ENCODE data around the gene THBS2.

The THBS2 gene

GRCh38 chr6:169250660-169251059, 3.0 kb downstream of the THBS2 start:
- peak; percentile 89 for DNase-seq (ENCODE audit: low read depth)
- H3K4me3 ChIP-seq (ENCODE audit: low read length), result no peak overlapping the region
- TF ChIP-seq, protein P1, sequence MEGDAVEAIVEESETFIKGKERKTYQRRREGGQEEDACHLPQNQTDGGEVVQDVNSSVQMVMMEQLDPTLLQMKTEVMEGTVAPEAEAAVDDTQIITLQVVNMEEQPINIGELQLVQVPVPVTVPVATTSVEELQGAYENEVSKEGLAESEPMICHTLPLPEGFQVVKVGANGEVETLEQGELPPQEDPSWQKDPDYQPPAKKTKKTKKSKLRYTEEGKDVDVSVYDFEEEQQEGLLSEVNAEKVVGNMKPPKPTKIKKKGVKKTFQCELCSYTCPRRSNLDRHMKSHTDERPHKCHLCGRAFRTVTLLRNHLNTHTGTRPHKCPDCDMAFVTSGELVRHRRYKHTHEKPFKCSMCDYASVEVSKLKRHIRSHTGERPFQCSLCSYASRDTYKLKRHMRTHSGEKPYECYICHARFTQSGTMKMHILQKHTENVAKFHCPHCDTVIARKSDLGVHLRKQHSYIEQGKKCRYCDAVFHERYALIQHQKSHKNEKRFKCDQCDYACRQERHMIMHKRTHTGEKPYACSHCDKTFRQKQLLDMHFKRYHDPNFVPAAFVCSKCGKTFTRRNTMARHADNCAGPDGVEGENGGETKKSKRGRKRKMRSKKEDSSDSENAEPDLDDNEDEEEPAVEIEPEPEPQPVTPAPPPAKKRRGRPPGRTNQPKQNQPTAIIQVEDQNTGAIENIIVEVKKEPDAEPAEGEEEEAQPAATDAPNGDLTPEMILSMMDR (IDR thresholded peaks at IDR 0.05; ENCODE audit: insufficient read depth, low read depth, low read length, missing control alignments), result no peak

DNA sequence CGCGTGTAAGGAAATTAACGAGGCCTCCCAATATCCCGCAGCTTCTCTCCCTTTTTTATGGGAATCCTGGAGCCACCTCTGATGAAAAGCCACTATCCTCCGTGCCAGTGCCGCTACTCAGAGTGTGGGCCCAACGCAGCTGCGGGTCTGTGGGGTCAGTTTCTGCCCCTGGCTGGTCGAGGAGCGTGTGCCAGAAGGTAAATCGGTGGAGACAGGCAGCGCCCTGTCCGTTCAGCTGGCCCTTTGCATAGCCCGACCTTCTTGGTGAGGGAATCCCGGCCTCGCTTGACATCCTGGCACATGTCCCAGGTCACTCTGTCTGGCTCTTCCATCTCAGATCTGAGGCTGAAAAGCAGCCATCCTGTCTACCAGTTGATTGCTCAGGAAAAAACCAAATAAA, 4.6 kb downstream of the THBS2 start:
- no peak overlapping the region for H3K4me3 ChIP-seq (ENCODE audit: low read length)
- TF ChIP-seq, protein P1 (IDR thresholded peaks at IDR 0.05; ENCODE audit: insufficient read depth, low read depth, low read length, missing control alignments), result no peak
- DNase-seq (ENCODE audit: low read depth), result no peak

DNA sequence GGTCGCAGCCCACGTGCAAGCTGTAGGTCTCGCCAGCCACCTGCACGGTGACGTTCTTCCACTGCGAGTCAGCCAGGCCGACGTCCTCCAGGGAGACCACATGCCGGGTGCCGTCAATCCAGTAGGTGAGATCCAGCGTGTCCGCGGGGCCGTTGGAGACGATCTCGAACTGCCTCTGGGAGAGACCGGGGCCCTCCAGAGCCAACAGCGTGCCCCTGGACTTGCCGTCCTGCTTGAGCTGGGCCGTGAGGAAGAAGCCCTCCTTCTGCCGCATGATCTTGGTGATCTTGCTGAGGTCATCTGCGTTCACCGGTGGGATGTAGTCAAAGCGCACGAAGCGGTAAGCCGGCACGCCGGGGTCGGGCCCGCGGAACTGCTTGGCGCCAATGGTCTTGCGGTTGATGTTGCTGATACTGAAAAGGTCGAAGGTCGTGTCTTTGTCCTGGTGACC, 5.1 kb downstream of the THBS2 start:
- no peak overlapping the region for H3K4me3 ChIP-seq (ENCODE audit: low read length)
- no peak for DNase-seq (ENCODE audit: low read depth)
- TF ChIP-seq, protein P1 (IDR thresholded peaks at IDR 0.05; ENCODE audit: insufficient read depth, low read depth, low read length, missing control alignments), result no peak

DNA sequence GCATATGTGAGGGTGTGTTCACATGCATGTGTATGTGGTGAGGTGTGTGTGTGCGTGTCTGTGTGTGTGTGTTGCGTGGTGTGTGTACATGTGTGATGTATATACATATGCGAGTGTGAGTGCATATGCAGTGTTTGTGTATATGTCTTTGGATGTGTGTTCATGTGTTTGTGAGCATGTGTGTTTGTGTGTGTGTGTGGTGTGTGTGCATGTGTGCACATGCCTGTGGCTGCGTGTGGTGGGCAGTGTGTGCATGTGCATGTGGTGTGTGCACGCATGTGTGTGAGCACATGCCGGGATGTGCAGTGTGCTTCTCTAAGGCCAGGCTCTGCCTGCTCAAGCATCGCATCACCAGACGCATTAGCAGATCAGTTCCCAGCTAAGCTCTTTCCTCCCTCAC, 5.7 kb downstream of the THBS2 start:
- no peak for DNase-seq (ENCODE audit: low read depth)
- TF ChIP-seq, protein P1 (IDR thresholded peaks at IDR 0.05; ENCODE audit: insufficient read depth, low read depth, low read length, missing control alignments), result no peak
- H3K4me3 ChIP-seq (ENCODE audit: low read length), result no peak overlapping the region

GRCh38 chr6:169247419-169247818, 6.2 kb downstream of the THBS2 start:
- H3K4me3 ChIP-seq (ENCODE audit: low read length), result no peak overlapping the region
- TF ChIP-seq, protein P1 (IDR thresholded peaks at IDR 0.05; ENCODE audit: insufficient read depth, low read depth, low read length, missing control alignments), result no peak
- DNase-seq (ENCODE audit: low read depth), result no peak

DNA sequence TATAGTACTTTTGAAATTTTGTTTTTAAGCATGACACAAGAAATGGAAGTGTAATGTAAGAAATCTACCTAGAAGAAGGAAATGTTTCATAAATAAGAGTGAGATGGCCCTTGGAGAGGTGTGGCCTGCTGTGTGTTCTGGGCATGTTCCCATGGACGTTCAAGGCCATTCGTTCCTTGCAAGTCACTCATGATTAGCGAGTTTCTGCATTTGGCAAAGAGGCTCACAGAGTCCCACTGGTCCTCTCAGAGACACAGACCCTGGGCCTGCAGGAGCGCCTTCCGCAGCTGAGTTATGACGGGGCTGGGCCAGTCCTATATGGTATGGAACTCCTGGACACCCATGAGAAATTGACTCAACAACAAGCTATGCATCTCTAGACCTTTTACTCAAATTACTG, 7.2 kb downstream of the THBS2 start:
- TF ChIP-seq, protein P1 (IDR thresholded peaks at IDR 0.05; ENCODE audit: insufficient read depth, low read depth, low read length, missing control alignments), result no peak
- H3K4me3 ChIP-seq (ENCODE audit: low read length), result no peak overlapping the region
- DNase-seq (ENCODE audit: low read depth), result no peak

GRCh38 chr6:169244684-169245383, 8.8 kb downstream of the THBS2 start:
- H3K4me3 ChIP-seq (ENCODE audit: low read length), result no peak overlapping the region
- TF ChIP-seq, protein P1 (IDR thresholded peaks at IDR 0.05; ENCODE audit: insufficient read depth, low read depth, low read length, missing control alignments), result no peak
- DNase-seq (ENCODE audit: low read depth), result no peak
